BLaER1 (cell line): Measurements from ENCODE around the gene SEC16A.

ENCODE experiments used
- H3K27ac ChIP-seq: shearing (Covaris generic); formaldehyde crosslinking; 2 replicates; pipeline ENCODE4 v1.8.1; 2022
- H3K27me3 ChIP-seq: shearing (Covaris generic); formaldehyde crosslinking; 2 replicates; pipeline ENCODE4 v1.8.1; 2022
- H3K36me3 ChIP-seq: shearing (Covaris generic); formaldehyde crosslinking; 2 replicates; pipeline ENCODE4 v1.8.1; 2022
- H3K4me1 ChIP-seq: shearing (Covaris generic); formaldehyde crosslinking; 2 replicates; pipeline ENCODE4 v1.8.1; 2022
- H3K4me2 ChIP-seq: shearing (Covaris generic); formaldehyde crosslinking; 2 replicates; pipeline ENCODE4 v1.8.1; 2022
- H3K4me3 ChIP-seq: shearing (Covaris generic); formaldehyde crosslinking; 2 replicates; pipeline ENCODE4 v1.8.1; 2022
- H3K9ac ChIP-seq: shearing (Covaris generic); formaldehyde crosslinking; 2 replicates; pipeline ENCODE4 v1.8.1; 2022
- H3K9me3 ChIP-seq: shearing (Covaris generic); formaldehyde crosslinking; 2 replicates; pipeline ENCODE4 v1.8.1; 2022
- H4K20me1 ChIP-seq: shearing (Covaris generic); formaldehyde crosslinking; 2 replicates; pipeline ENCODE4 v1.8.1; 2022
- Cebpa-rat ChIP-seq: shearing (Covaris generic); IDR thresholded peaks from 2 replicates; pipeline ENCODE4 v1.8.1; 2022

SEC16A gene

GRCh38 chr9:136443087-136443486 lies 39.8 kb downstream of the SEC16A start:
- TF ChIP-seq Cebpa-rat: no peak
- no peaks in the 10 kb centered on the region for H3K9me3 ChIP-seq
- peak overlapping the region; percentile 96 for H3K4me2 ChIP-seq
- H3K4me3 ChIP-seq: no peak overlapping the region
- peaks cover 79% of the 10 kb centered on the region for H3K4me1 ChIP-seq
- peak overlapping the region; percentile 76 for H3K27ac ChIP-seq
- no peaks in the 10 kb centered on the region for H3K27me3 ChIP-seq
- H3K9ac ChIP-seq: 0 out of 2 replicates have a peak overlapping the region, but pooled peaks have one; percentile 56
- peaks cover 91% of the 10 kb centered on the region for H4K20me1 ChIP-seq
- peaks cover 50% of the 10 kb centered on the region for H3K36me3 ChIP-seq

- peaks cover 91% of the 10 kb centered on the region for H4K20me1 ChIP-seq
- H3K4me1 ChIP-seq: peaks cover 79% of the 10 kb centered on the region
- peak overlapping the region; percentile 96 for H3K4me2 ChIP-seq
- H3K27me3 ChIP-seq: no peaks in the 10 kb centered on the region
- peaks cover 43% of the 10 kb centered on the region for H3K36me3 ChIP-seq
- H3K9ac ChIP-seq: peak overlapping the region; percentile 56; the same call in 1 of the 2 replicates
- no peaks in the 10 kb centered on the region for H3K9me3 ChIP-seq
- no peak for TF ChIP-seq Cebpa-rat
- H3K4me3 ChIP-seq: 0 out of 2 replicates have a peak overlapping the region, but pooled peaks have one; percentile 12
- peak overlapping the region; percentile 76 for H3K27ac ChIP-seq
These were observed 40.6 kb downstream of the SEC16A start for GRCh38 chr9:136442265-136442664.

GRCh38 chr9:136441681-136442245 lies 41.1 kb downstream of the SEC16A start:
- peaks cover 91% of the 10 kb centered on the region for H4K20me1 ChIP-seq
- H3K27ac ChIP-seq: peak overlapping the region; percentile 76
- peak overlapping the region; percentile 96 for H3K4me2 ChIP-seq
- 0 out of 2 replicates have a peak overlapping the region, but pooled peaks have one; percentile 21 for H3K4me3 ChIP-seq
- H3K9me3 ChIP-seq: no peaks in the 10 kb centered on the region
- H3K4me1 ChIP-seq: peaks cover 79% of the 10 kb centered on the region
- TF ChIP-seq Cebpa-rat: no peak
- no peaks in the 10 kb centered on the region for H3K27me3 ChIP-seq
- peak overlapping the region; percentile 95; the same call in 1 of the 2 replicates for H3K9ac ChIP-seq
- peaks cover 46% of the 10 kb centered on the region for H3K36me3 ChIP-seq

GRCh38 chr9:136441191-136441680 lies 41.6 kb downstream of the SEC16A start:
- Histone ChIP-seq H3K27ac (peak overlapping the region; percentile 92), H3K4me3 (0 out of 2 replicates have a peak overlapping the region, but pooled peaks have one; percentile 21), H3K9ac (peak overlapping the region; percentile 95), H3K27me3 (no peaks in the 10 kb centered on the region), H3K9me3 (no peaks in the 10 kb centered on the region), H4K20me1 (peaks cover 91% of the 10 kb centered on the region), H3K4me1 (peaks cover 79% of the 10 kb centered on the region), H3K36me3 (peaks cover 47% of the 10 kb centered on the region), H3K4me2 (peak overlapping the region; percentile 96)
- TF ChIP-seq Cebpa-rat: no peak

- no peak for TF ChIP-seq Cebpa-rat
- no peaks in the 10 kb centered on the region for H3K27me3 ChIP-seq
- peaks cover 73% of the 10 kb centered on the region for H3K4me1 ChIP-seq
- peak within 1 kb of the TSS; percentile 92 for H3K27ac ChIP-seq
- peak within 1 kb of the TSS; percentile 96 for H3K4me2 ChIP-seq
- H3K4me3 ChIP-seq: peak within 1 kb of the TSS; percentile 96
- H3K36me3 ChIP-seq: peaks cover 47% of the 10 kb centered on the region
- H3K9ac ChIP-seq: peak within 1 kb of the TSS; percentile 95
- H4K20me1 ChIP-seq: peaks cover 91% of the 10 kb centered on the region
- H3K9me3 ChIP-seq: no peaks in the 10 kb centered on the region
These were observed 43.1 kb downstream of the SEC16A start, which contains the start of gene INPP5E for GRCh38 chr9:136439481-136440408. TSS of gene INPP5E (minus strand) at chr9:136439845. CDS start at chr9:136439419, 426 bp downstream.

GRCh38 chr9:136438548-136439480 lies 44.0 kb downstream of the SEC16A start:
- TF ChIP-seq Cebpa-rat: no peak
- Histone ChIP-seq H3K9ac (peak overlapping the region; percentile 95), H4K20me1 (peaks cover 91% of the 10 kb centered on the region), H3K4me2 (peak overlapping the region; percentile 96), H3K27me3 (no peaks in the 10 kb centered on the region), H3K36me3 (peaks cover 47% of the 10 kb centered on the region), H3K27ac (peak overlapping the region; percentile 92), H3K4me3 (peak overlapping the region; percentile 96), H3K4me1 (peaks cover 69% of the 10 kb centered on the region), H3K9me3 (no peaks in the 10 kb centered on the region)

GRCh38 chr9:136437839-136438547 lies 44.8 kb downstream of the SEC16A start:
- peak overlapping the region; percentile 96 for H3K4me2 ChIP-seq
- no peaks in the 10 kb centered on the region for H3K9me3 ChIP-seq
- TF ChIP-seq Cebpa-rat: no peak

GRCh38 chr9:136437430-136437829 lies 45.4 kb downstream of the SEC16A start:
- Histone ChIP-seq H3K36me3 (peaks cover 47% of the 10 kb centered on the region), H3K4me3 (peak overlapping the region; percentile 96), H3K27me3 (no peaks in the 10 kb centered on the region), H3K4me1 (peaks cover 55% of the 10 kb centered on the region), H3K9me3 (no peaks in the 10 kb centered on the region), H3K27ac (peak overlapping the region; percentile 7; the same call in 1 of the 2 replicates), H3K9ac (peak overlapping the region; percentile 95), H4K20me1 (peaks cover 91% of the 10 kb centered on the region), H3K4me2 (peak overlapping the region; percentile 96)
- no peak for TF ChIP-seq Cebpa-rat

More at GRCh38 chr9:136437839-136438547, 44.8 kb downstream of the SEC16A start:
- Histone ChIP-seq H3K9ac (peak overlapping the region; percentile 95), H4K20me1 (peaks cover 91% of the 10 kb centered on the region), H3K4me3 (peak overlapping the region; percentile 96), H3K27ac (peak overlapping the region; percentile 92), H3K36me3 (peaks cover 47% of the 10 kb centered on the region), H3K27me3 (no peaks in the 10 kb centered on the region), H3K4me1 (peaks cover 60% of the 10 kb centered on the region)
